ENCODE results near the gene PKN2. TPM values are rescaled to one million over a fixed set of nuclear protein-coding genes. Genes with fewer than 3 reads are reported as not detected.

Gene PKN2
- total and polyA plus RNA-seq, 2 of the 8 experiments (the other 6 are each of a cell fraction or from before 2014, with no cell fraction given) = 7.8 to 32.0 TPM

GRCh38 chr1:88780485-88780884 is 96.4 kb downstream of the PKN2 start:
- TF ChIP-seq NANOG (IDR thresholded peaks at IDR 0.05; ENCODE audit: insufficient read depth, low read depth, low read length, poor library complexity, severe bottlenecking) = no peak
- Histone ChIP-seq H4K91ac (replicated peaks; ENCODE audit: insufficient read length, low read length) (no peak overlapping the region), H2BK5ac (ENCODE audit: low read depth, low read length) (no peak overlapping the region), H3K4me3 (ENCODE audit: extremely low read depth in 1 of 4, insufficient read depth in 2 of 4, low read depth in 3 of 4, low read length in 4 of 4) (no peak overlapping the region), H3K23ac (ENCODE audit: insufficient read length) (no peak overlapping the region), H2BK12ac (ENCODE audit: low read depth, low read length) (no peak overlapping the region), H3K36me3 (ENCODE audit: control insufficient read depth in 2 of 4, insufficient read depth in 4 of 4, low read length in 3 of 4) (peaks cover 0 to 19% (median 6%) of the 10 kb centered on the region in 4 experiments; a peak in 2 of 8 replicates), H3K56ac (replicated peaks; ENCODE audit: insufficient read length, low read depth, low read length) (no peak overlapping the region), H3K27ac (ENCODE audit: low read depth, low read length) (no peak overlapping the region), H2BK15ac (ENCODE audit: low read length) (no peak overlapping the region), H3K18ac (ENCODE audit: extremely low read depth, low read length) (no peak overlapping the region), H2BK20ac (ENCODE audit: low read length) (no peak overlapping the region), H2AFZ (ENCODE audit: low read length) (no peak overlapping the region), H2BK120ac (replicated peaks; ENCODE audit: low read depth, low read length) (no peak overlapping the region), H3K79me1 (ENCODE audit: low read depth, low read length) (no peaks in the 10 kb centered on the region), H3K79me2 (ENCODE audit: control insufficient read depth in 1 of 2, insufficient read depth in 2 of 2, low read length in 2 of 2) (no peaks in the 10 kb centered on the region), H3K14ac (ENCODE audit: insufficient read length) (no peak overlapping the region), H3K27me3 (replicated peaks in 1 of 4; ENCODE audit: control insufficient read depth in 3 of 4, extremely low read depth in 1 of 4, insufficient read depth in 3 of 4, low read length in 3 of 4) (no peaks in the 10 kb centered on the region), H4K5ac (ENCODE audit: insufficient read length, low read depth, low read length) (no peak overlapping the region), H3K4me2 (ENCODE audit: insufficient read depth in 1 of 2, low read depth in 2 of 2, low read length in 2 of 2) (no peak overlapping the region), H4K8ac (ENCODE audit: extremely low read depth, insufficient read depth, low read length) (no peak overlapping the region), H3K9ac (replicated peaks in 1 of 4; ENCODE audit: extremely low read depth in 1 of 4, low read depth in 3 of 4, low read length in 3 of 4) (no peak overlapping the region), H3K4ac (replicated peaks; ENCODE audit: insufficient read length, low read depth, low read length) (no peak overlapping the region), H3K4me1 (replicated peaks in 1 of 4; ENCODE audit: control insufficient read depth in 3 of 4, insufficient read depth in 4 of 4, low read length in 3 of 4) (peaks cover 5 to 33% (median 11%) of the 10 kb centered on the region in 4 experiments), H3K9me3 (ENCODE audit: insufficient read depth in 2 of 2, low read depth in 1 of 2, low read length in 1 of 2) (no peaks in the 10 kb centered on the region), H3K23me2 (ENCODE audit: low read depth, low read length) (no peaks in the 10 kb centered on the region), H2AK5ac (ENCODE audit: low read depth, low read length) (no peak overlapping the region), H4K20me1 (replicated peaks in 1 of 2; ENCODE audit: control insufficient read depth in 1 of 2, insufficient read depth in 2 of 2, low read length in 2 of 2) (no peaks in the 10 kb centered on the region)
- ChIA-PET CTCF (ENCODE audit: partially characterized antibody) (interaction anchor here (1.4 to 3.0 kb wide), 2 partner anchors 14 to 43 kb away, joined by 3 to 8 read pairs; no protein-coding TSS in a partner anchor), POLR2A (ENCODE audit: partially characterized antibody) (interaction anchor here (1.0 kb wide), 1 partner anchor 8 kb away, joined by 5 read pairs; no protein-coding TSS in a partner anchor)
- no peak for FAIRE-seq
- no peak for DNase-seq (ENCODE audit: low read depth in 1 of 2, low spot score in 2 of 2)

Data from H1 (cell line).